ENCODE measurements around the gene ST6GAL1. TPM values are rescaled to one million over a fixed set of nuclear protein-coding genes. Genes with fewer than 3 reads are reported as not detected.

The ST6GAL1 gene
- total and polyA plus RNA-seq, 2 experiments from 2014 or later: 64.3 to 123 TPM

DNA sequence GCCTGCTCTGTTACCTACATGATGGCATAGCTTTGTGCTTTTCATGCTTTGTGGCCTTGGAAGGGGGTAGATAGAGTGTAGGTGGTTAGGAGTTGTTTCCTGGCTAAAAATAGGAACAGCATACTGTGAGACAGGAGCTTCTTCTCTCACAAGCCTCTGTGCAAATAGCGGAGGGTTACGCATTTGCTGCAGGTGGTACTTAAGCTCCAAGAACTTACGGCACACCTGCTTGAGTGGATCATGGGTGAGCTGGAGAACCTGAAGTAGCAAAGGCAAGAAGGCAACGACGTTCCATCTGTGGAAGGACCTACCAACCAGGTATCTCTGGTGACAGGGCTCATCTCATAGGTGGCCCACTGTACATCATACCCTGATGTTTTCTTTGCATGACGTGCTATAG is 66.0 kb downstream of the ST6GAL1 start:
- Histone ChIP-seq H3K27me3 (no peaks in the 10 kb centered on the region), H3K36me3 (no peaks in the 10 kb centered on the region), H3K9me3 (ENCODE audit: low read depth) (no peaks in the 10 kb centered on the region), H3K27ac (peak overlapping the region; percentile 56), H3K4me3 (no peak overlapping the region), H3K4me1 (ENCODE audit: low read depth) (peaks cover 14% of the 10 kb centered on the region)
- TF ChIP-seq CTCF (IDR thresholded peaks at IDR 0.05; ENCODE audit: low read depth, low read length): no peak
- DNase-seq (ENCODE audit: low read depth in 1 of 2, low spot score in 1 of 2): no peak

DNA sequence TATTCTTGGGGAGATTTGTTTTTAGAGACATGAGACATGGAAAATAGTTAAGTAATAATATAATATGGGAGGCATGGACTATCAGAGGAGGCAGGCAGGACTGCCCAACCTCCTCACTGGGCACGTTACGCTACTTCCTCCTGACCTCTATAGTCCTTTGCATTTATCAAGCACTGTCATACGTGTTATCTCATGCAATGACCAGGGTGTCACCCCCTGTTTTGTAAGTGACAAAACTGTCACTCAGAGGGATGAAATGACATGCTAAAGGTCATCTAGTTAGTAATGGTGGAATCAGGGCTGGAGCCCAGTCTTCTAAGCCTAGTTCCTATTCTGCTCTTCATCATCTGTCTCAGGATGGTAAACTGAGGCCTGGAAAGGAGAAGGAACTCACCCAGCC is 66.7 kb downstream of the ST6GAL1 start:
- H3K9me3 ChIP-seq (ENCODE audit: low read depth): no peaks in the 10 kb centered on the region
- H3K4me3 ChIP-seq: no peak overlapping the region
- no peak overlapping the region for H3K27ac ChIP-seq
- peaks cover 14% of the 10 kb centered on the region for H3K4me1 ChIP-seq (ENCODE audit: low read depth)
- no peak for DNase-seq (ENCODE audit: low read depth in 1 of 2, low spot score in 1 of 2)
- H3K27me3 ChIP-seq: no peaks in the 10 kb centered on the region
- TF ChIP-seq CTCF (IDR thresholded peaks at IDR 0.05; ENCODE audit: low read depth, low read length): no peak
- H3K36me3 ChIP-seq: no peaks in the 10 kb centered on the region

- no peak for TF ChIP-seq CTCF (IDR thresholded peaks at IDR 0.05; ENCODE audit: low read depth, low read length)
- no peaks in the 10 kb centered on the region for H3K9me3 ChIP-seq (ENCODE audit: low read depth)
- no peak overlapping the region for H3K27ac ChIP-seq
- peak in 1 of 2 donors; percentile 34 for DNase-seq (ENCODE audit: low read depth in 1 of 2, low spot score in 1 of 2)
- no peaks in the 10 kb centered on the region for H3K27me3 ChIP-seq
- H3K4me1 ChIP-seq (ENCODE audit: low read depth): peaks cover 14% of the 10 kb centered on the region
- H3K4me3 ChIP-seq: no peak overlapping the region
- H3K36me3 ChIP-seq: no peaks in the 10 kb centered on the region
Observed at GRCh38 chr3:186997473-186997939, 67.2 kb downstream of the ST6GAL1 start.

DNA sequence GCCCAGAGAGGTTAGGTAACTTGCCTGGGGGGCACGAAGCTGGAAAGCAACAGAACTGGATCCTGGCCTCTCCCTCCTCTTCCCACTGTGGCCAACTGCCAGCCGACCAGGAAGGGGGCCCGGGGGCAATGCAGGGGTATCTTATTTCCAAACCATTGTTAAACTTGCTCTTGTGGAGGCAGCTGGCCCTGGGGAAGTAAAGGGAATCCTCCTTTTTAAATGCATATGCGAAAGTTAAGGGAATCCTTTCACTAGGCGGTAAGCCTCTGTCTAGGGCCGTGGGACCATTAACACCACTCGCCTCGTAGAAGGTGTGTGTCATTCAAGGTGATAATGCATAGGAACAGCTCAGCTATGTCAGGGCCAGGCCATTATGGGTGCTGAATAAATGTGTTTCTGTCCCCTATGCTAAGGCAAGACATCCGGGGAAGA is 68.6 kb downstream of the ST6GAL1 start:
- TF ChIP-seq CTCF (IDR thresholded peaks at IDR 0.05; ENCODE audit: low read depth, low read length): no peak
- no peaks in the 10 kb centered on the region for H3K36me3 ChIP-seq
- H3K9me3 ChIP-seq (ENCODE audit: low read depth): no peaks in the 10 kb centered on the region
- no peak overlapping the region for H3K4me3 ChIP-seq
- no peaks in the 10 kb centered on the region for H3K27me3 ChIP-seq
- H3K27ac ChIP-seq: no peak overlapping the region
- DNase-seq (ENCODE audit: low read depth in 1 of 2, low spot score in 1 of 2): no peak
- peaks cover 14% of the 10 kb centered on the region for H3K4me1 ChIP-seq (ENCODE audit: low read depth)

GRCh38 chr3:187000711-187001151 is 70.4 kb downstream of the ST6GAL1 start:
- DNase-seq (ENCODE audit: low read depth in 1 of 2, low spot score in 1 of 2): no peak
- Histone ChIP-seq H3K4me3 (no peak overlapping the region), H3K9me3 (ENCODE audit: low read depth) (no peaks in the 10 kb centered on the region), H3K4me1 (ENCODE audit: low read depth) (peaks cover 12% of the 10 kb centered on the region), H3K36me3 (no peaks in the 10 kb centered on the region), H3K27ac (peak overlapping the region; percentile 60), H3K27me3 (no peaks in the 10 kb centered on the region)
- TF ChIP-seq CTCF (IDR thresholded peaks at IDR 0.05; ENCODE audit: low read depth, low read length): no peak

DNA sequence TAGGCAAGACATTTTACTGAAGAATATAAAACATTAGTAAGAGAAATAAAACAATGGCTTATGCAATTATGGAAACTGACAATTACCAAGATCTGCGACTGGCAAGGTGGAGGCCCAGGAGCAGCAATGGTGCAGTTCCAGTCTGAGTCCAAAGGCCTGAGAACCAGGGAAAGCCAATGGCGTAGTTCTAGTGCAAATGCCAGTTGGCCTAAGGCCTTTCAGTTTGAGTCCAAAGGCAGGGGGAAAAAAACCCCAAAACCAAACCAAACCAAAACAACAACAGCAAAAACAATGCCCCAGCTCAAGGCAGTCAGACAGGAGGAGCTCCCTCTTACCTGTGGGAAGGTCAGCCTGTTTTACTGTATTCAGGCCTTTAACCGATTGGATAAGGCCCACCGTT is 72.6 kb downstream of the ST6GAL1 start:
- no peak for TF ChIP-seq CTCF (IDR thresholded peaks at IDR 0.05; ENCODE audit: low read depth, low read length)
- Histone ChIP-seq H3K9me3 (ENCODE audit: low read depth) (no peaks in the 10 kb centered on the region), H3K4me3 (no peak overlapping the region), H3K27me3 (no peaks in the 10 kb centered on the region), H3K36me3 (no peaks in the 10 kb centered on the region), H3K4me1 (ENCODE audit: low read depth) (no peaks in the 10 kb centered on the region), H3K27ac (no peak overlapping the region)
- DNase-seq (ENCODE audit: low read depth in 1 of 2, low spot score in 1 of 2): no peak
